GM18499 (cell line): ENCODE results near the gene DCP1A.
"Not testable (repeated sequence)": the region's sequence is repeated elsewhere in the genome, so short reads cannot be mapped to it uniquely, and the experiment has no call there.

ENCODE experiments used
- ATAC-seq: cut with Tn5 transposase; IDR thresholded peaks from one replicate; pipeline ENCODE4 v1.9.1; 2021; ENCODE audit warnings: moderate number of reproducible peaks; ENCODE audit not compliant: insufficient read depth, unreplicated experiment

DCP1A gene

DNA sequence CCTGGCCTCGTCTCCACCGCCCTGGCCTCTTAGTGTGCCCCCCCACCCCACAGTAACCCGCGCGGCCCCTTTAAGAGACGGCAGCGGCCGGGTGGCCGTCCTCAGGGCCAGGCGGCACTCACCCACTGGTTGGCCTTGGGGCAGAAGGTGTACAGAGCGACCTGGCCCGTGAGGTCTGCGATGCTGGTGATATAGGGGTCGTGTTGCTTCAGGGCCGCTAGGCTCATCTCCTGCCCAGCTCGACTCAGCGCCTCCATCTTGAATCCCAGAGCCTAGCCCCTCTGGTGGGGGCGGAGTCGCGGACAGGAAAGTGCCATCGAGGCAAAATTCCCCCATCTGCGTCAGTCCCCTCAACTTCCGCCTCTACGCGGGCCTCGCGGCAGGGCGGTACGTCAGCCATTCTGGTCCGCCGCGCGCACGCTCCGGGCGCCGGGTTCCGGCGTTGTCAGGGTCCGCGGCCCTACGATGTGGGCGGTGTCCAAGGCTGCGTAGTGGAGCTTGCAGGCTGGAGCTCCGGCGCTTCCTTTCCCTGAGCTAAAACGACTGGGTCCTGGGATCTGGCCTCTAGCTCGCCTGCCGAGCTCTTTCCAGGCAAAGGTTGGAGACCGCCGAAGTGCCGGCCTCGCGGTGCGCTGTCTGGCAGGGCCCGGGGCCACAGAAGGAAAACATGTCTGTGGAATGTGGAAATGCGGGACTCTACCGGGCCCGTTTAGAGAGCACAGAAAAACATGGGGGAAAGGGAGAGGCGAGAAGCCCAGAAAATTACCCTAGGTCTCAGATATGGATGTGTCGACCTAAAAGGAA lies at the start of gene DCP1A:
Gene DCP1A (minus strand): TSS at position 283 of the 804 bp plus-strand sequence. CDS start 26 bp downstream, at position 257.
- ATAC-seq = peak; percentile 77

DNA sequence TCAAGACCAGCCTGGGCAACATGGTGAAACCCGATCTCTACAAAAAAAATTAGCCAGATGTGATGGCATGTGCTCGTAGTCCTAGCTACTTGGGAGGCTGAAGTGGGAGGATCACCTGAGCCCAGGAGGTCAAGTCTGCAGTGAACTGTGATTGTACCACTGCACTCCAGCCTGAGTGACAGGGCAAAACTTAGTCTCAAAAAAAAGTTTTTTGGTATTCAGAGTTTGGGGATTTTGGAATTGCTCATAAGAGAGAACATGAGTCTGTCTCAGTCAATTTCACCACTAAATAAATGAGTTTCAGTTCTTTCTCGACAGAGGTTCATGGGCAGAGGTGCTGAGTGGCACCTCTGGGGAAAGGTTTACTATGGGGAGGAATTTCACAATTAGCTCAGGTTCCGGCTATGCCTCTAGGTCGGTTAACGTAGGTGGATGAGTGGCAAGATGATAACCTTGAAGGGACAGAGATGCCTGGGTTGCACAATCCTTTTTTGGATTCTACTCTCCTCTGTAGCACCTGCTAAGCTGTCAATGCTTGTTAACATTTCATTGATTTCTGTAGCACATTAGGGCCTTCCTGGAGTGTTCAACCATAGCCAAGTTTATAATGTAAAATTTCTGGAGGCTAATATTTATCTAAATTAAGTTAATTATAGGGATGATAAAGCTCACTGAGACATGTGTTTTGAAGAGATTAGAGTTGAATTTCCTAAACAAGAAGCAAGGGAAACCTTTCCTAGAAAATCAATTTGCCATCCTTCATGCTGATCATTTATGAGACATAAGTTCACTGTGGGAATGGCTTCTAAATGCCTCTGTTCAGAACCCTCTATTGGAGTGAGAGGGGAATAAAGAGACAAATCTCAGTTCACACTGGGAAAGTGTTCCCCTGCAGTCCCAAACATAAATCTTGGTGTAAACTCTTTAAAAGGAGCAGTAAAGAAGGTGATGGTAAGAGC lies 37.4 kb upstream of the DCP1A start:
- no peak for ATAC-seq

GRCh38 chr3:53382106-53382505 lies 34.8 kb upstream of the DCP1A start:
- ATAC-seq = no peak

- ATAC-seq = no peak
Measured at GRCh38 chr3:53380306-53380705, 33.0 kb upstream of the DCP1A start.

GRCh38 chr3:53379898-53380297 lies 32.6 kb upstream of the DCP1A start:
- no peak for ATAC-seq

DNA sequence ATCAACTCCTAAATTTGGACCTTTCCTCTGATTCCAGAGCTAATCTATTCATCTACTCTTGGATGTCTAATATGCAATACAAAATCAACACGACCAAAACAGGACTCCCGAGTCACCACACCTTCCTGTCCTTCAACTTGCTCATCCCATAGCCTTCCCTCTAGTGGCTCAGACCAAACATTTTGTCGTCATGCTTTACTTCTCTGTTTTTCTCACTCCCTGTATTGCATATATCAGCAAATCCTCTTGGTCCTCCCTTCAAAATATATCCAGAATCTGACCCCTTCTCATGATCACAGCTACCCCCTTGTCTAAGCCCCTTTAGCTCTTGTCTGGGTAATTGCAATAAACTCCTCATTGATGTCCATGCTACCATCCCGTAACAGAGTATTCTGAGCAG lies 30.5 kb upstream of the DCP1A start:
- no peak for ATAC-seq

DNA sequence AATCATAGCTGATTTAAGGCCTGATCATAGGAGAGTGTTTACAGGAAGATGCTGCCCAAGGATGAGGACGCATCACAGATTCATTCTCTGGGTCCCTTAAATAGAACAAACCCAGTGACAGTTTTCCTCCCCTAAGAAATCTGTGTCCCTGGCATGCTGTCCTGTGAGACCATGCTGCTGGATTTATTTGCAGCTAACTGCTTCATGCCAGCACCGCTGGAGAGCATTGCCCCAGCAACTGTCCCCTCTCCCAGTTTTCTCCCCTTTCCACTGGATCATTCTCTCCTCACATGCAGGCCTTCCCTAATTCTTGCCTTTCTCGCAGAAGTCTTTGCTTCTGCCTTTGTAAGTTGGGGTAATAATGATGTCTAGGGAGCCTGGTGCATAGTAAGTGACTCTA lies 29.3 kb upstream of the DCP1A start:
- no peak for ATAC-seq

DNA sequence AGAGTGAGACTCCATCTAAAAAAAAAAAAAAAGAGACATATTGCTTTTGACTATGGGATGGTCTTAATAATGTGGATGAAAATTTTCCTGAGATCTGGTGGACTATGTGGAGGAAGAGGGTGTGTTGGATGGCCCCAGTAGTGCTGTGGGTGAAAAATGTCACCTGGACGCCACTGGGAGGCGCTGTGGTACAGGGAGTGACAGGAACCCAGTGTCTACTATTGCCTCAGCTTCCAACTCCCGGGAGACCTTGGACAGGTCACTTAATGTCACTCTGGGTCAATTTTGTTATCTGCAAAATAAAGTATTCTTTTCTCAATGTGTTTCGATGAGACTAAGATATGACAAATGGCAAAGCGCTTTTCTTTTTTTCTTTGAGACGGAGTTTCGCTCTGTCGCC lies 27.7 kb upstream of the DCP1A start:
- no peak for ATAC-seq

GRCh38 chr3:53370719-53371118 lies 23.4 kb upstream of the DCP1A start:
- not testable (repeated sequence) for ATAC-seq

- no peak for ATAC-seq
Measured at GRCh38 chr3:53361852-53362251, 14.5 kb upstream of the DCP1A start.

DNA sequence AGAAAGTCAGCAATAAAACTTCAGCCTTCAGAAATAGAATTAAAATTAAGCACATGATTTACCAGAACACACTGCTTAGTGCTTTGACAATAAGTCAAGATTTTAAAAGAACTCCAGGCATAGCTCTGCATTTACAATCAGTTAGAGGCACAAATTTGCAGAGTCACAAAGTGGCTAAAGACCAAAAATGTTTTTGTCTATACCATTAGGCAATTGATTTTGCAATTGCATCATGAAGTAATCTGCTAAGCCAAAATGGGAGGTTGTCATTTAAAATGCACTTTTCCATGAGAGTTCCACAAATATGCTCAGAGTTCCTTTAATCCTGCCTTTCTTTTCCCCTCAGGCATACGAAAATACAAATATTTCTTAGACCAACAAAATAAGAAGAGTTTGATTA lies 10.1 kb upstream of the DCP1A start:
- ATAC-seq = no peak

- ATAC-seq = no peak
Measured at GRCh38 chr3:53354945-53355498, 7.7 kb upstream of the DCP1A start.

DNA sequence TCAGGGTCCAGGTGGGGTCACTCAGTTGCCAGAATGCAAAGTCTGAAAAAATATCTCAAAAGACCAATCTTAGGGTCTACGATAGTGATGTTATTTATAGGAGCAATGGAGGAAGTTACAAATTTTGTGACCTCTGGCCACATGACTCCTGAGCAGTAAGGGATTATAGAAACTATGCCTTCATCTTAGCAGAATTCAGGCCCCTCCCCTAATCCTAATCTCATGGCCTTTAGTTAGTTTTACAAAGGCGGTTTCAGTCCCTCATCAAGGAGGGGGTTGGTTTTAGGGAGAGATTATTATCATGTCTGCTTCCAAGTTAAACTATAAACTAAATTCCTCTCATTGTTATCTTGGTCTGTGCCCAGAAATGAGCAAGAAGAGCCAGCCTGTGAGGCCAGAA lies 5.9 kb upstream of the DCP1A start:
- no peak for ATAC-seq

- ATAC-seq = no peak
Measured at GRCh38 chr3:53350652-53351051, 3.3 kb upstream of the DCP1A start.

GRCh38 chr3:53348118-53348517 lies 775 bp upstream of the DCP1A start:
- not testable (repeated sequence) for ATAC-seq

DNA sequence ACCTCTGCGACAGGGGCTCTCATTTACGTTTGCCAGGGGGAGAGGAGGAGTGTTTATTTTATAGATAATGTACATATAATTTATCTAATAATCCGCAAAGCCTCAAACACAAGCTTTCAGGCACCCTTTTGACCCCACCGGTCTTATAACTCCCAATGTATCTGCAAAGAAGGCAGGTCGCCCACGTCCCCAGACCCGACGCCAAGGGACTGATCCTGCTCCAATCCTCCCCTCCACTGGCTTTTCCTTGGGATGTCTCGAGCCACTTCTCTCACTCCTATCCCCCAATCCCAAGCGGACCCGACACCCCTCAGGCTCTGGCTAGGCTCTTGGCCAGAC lies 452 bp downstream of the DCP1A start:
- no peak for ATAC-seq

DNA sequence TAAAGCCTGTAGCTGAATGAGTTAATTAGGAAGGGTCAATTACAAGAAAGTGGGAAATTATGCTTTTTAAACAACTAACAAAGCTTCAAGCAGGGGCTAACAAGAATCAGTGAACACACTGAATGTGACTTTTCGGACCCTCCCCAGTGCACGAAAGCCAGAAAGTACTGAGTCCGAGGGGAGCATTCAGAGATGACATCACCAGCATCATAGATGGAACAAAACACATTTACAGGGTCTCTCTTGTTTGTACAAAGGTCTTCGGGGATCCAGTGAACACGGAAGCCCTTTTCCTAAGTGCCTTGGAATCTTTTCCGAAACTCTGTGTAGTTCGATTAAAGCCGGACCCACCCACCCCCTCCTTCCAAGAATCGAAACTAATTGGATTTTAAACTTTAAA lies 829 bp downstream of the DCP1A start:
- no peak for ATAC-seq

DNA sequence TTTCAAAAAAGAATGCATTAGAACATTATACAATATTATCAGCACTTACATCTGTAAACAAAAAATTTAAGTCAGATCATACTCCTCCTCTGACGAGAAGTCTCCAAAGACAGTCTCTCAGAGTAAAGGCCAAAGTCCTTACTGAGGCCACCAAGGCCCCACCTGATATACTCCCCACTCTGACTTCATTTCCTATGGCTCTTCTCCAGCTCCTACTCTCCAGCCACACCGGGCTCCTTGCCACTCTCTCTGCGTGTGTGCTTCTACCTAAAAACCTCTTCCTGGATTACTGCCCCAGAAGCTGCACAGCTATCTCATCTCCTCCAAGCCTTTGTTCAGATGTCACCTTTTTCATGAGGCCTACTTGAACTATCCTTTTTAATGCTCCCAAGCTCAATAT lies 5.0 kb downstream of the DCP1A start:
- ATAC-seq = no peak

GRCh38 chr3:53337167-53337940 lies 10.0 kb downstream of the DCP1A start:
- no peak for ATAC-seq

DNA sequence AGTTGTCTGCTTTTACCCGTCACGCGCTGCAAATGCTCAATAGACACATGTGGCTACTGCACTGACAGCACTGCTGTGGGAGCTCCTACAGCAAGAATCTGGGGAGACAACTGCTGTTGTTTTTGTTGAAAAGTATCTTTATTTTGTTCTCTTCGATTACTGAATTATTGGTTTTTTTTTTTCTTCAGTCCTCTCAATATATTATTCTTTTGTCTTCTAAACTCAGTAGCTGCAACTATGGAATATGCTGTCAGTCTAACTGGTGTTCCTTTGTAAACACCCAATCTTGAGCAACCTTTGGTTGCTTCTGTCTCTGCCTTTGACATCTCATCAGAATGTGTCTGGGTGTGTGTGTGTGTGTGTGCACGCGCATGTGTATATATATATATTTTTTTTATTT lies 12.6 kb downstream of the DCP1A start:
- no peak for ATAC-seq
